Fibroblast of pulmonary artery (primary cell): ENCODE results near the gene ARRDC1.

Source experiments
- DNase-seq: peaks from one replicate; pipeline ENCODE4 v3.0.0-alpha.2; 2010; ENCODE audit warnings: low read depth
- H3K4me3 ChIP-seq: replicated peaks from 2 replicates; pipeline ENCODE4 v1.5.1; 2011; ENCODE audit warnings: low read depth, mild to moderate bottlenecking, control low read depth, low read length, moderate library complexity
- CTCF ChIP-seq: IDR thresholded peaks from 2 replicates; pipeline ENCODE4 v1.5.1; 2011; ENCODE audit warnings: mild to moderate bottlenecking, control low read depth, low read length, inconsistent platforms; ENCODE audit errors: missing control alignments

The ARRDC1 gene

GRCh38 chr9:137579259-137579604, 26.3 kb upstream of the ARRDC1 start:
- H3K4me3 ChIP-seq, result peak overlapping the region; percentile 76
- TF ChIP-seq CTCF, result no peak
- no peak for DNase-seq

GRCh38 chr9:137580209-137580953, 25.1 kb upstream of the ARRDC1 start:
- H3K4me3 ChIP-seq, result no peak overlapping the region
- no peak for TF ChIP-seq CTCF
- no peak for DNase-seq

GRCh38 chr9:137580954-137581322, 24.5 kb upstream of the ARRDC1 start:
- no peak for TF ChIP-seq CTCF
- H3K4me3 ChIP-seq, result no peak overlapping the region
- no peak for DNase-seq

GRCh38 chr9:137581361-137582285, 23.9 kb upstream of the ARRDC1 start:
- H3K4me3 ChIP-seq, result no peak overlapping the region
- TF ChIP-seq CTCF, result no peak
- DNase-seq, result no peak

- peak; percentile 13 for TF ChIP-seq CTCF
- peak; percentile 24 for DNase-seq
- H3K4me3 ChIP-seq, result no peak overlapping the region
Observed at GRCh38 chr9:137582286-137582860, 23.1 kb upstream of the ARRDC1 start.

GRCh38 chr9:137583347-137583746, 22.1 kb upstream of the ARRDC1 start:
- TF ChIP-seq CTCF, result no peak
- DNase-seq, result no peak
- H3K4me3 ChIP-seq, result no peak overlapping the region
